ENCODE results near the gene KLK5.

DNA sequence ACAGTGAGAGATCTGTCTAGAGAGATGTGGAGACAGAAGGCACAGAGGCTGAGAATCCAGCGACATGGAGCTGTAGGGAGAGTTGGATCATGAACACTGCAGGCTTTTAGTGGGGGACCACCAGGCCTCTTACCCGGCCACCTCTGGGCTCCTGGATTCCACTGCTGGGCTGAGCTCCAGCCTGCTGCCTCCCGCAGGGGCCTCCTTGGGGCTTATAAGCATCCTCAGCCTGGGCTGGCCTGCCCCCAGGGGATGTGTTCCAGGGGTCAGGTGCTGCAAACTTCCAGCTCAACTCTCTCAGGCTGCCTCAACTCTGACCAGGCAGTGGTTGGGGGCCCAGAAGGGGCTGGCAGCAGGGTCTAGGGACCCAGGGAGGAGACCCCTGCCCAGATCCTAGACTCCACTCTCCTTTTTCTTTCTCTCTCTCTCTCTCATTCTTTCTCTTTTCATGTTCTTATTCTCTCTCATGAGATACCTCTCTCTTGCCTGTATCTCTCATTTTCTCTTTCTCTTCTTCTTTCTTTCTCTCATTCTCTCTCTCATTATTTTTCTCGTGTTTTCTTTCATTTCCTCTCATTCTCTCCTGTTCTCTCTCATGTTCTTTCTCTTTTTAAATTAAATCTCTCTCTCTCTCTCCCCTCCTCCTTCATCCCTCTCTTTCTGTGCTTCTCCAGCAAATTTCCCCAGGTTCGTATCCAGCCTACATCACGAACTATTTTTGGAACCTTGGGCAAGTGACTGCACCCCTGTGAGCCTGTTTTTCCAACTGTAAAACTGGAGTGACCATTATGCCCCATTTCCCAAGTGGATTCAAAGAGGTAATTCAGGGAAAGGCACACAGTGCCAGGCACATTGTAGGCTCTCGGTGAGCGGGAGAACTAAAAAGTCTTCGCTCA, 41.4 kb downstream of the KLK5 start, which contains the start of gene KLK4:
- TF ChIP-seq, protein P1, sequence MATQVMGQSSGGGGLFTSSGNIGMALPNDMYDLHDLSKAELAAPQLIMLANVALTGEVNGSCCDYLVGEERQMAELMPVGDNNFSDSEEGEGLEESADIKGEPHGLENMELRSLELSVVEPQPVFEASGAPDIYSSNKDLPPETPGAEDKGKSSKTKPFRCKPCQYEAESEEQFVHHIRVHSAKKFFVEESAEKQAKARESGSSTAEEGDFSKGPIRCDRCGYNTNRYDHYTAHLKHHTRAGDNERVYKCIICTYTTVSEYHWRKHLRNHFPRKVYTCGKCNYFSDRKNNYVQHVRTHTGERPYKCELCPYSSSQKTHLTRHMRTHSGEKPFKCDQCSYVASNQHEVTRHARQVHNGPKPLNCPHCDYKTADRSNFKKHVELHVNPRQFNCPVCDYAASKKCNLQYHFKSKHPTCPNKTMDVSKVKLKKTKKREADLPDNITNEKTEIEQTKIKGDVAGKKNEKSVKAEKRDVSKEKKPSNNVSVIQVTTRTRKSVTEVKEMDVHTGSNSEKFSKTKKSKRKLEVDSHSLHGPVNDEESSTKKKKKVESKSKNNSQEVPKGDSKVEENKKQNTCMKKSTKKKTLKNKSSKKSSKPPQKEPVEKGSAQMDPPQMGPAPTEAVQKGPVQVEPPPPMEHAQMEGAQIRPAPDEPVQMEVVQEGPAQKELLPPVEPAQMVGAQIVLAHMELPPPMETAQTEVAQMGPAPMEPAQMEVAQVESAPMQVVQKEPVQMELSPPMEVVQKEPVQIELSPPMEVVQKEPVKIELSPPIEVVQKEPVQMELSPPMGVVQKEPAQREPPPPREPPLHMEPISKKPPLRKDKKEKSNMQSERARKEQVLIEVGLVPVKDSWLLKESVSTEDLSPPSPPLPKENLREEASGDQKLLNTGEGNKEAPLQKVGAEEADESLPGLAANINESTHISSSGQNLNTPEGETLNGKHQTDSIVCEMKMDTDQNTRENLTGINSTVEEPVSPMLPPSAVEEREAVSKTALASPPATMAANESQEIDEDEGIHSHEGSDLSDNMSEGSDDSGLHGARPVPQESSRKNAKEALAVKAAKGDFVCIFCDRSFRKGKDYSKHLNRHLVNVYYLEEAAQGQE (IDR thresholded peaks at IDR 0.05; ENCODE audit: borderline replicate concordance in 1 of 2, low read depth in 1 of 2, low read length in 2 of 2) = no peak
- TF ChIP-seq, protein P2, sequence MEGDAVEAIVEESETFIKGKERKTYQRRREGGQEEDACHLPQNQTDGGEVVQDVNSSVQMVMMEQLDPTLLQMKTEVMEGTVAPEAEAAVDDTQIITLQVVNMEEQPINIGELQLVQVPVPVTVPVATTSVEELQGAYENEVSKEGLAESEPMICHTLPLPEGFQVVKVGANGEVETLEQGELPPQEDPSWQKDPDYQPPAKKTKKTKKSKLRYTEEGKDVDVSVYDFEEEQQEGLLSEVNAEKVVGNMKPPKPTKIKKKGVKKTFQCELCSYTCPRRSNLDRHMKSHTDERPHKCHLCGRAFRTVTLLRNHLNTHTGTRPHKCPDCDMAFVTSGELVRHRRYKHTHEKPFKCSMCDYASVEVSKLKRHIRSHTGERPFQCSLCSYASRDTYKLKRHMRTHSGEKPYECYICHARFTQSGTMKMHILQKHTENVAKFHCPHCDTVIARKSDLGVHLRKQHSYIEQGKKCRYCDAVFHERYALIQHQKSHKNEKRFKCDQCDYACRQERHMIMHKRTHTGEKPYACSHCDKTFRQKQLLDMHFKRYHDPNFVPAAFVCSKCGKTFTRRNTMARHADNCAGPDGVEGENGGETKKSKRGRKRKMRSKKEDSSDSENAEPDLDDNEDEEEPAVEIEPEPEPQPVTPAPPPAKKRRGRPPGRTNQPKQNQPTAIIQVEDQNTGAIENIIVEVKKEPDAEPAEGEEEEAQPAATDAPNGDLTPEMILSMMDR (CRISPR knock-in tag; IDR thresholded peaks at IDR 0.05) = no peak
- no peak for TF ChIP-seq KLF13 (CRISPR knock-in tag; IDR thresholded peaks at IDR 0.05)
- no peak for TF ChIP-seq ELF1 (CRISPR knock-in tag; IDR thresholded peaks at IDR 0.05)
